HG02571 (cell line): ENCODE results near the gene XXYLT1.
"Not testable (repeated sequence)": the region's sequence is repeated elsewhere in the genome, so short reads cannot be mapped to it uniquely, and the experiment has no call there.

ENCODE experiments used
- ATAC-seq: cut with Tn5 transposase; IDR thresholded peaks from one replicate; pipeline ENCODE4 v1.9.1; 2021; ENCODE audit warnings: mild to moderate bottlenecking, moderate library complexity; ENCODE audit not compliant: unreplicated experiment

XXYLT1 gene

GRCh38 chr3:195187609-195188425, 83.1 kb downstream of the XXYLT1 start:
- no peak for ATAC-seq

DNA sequence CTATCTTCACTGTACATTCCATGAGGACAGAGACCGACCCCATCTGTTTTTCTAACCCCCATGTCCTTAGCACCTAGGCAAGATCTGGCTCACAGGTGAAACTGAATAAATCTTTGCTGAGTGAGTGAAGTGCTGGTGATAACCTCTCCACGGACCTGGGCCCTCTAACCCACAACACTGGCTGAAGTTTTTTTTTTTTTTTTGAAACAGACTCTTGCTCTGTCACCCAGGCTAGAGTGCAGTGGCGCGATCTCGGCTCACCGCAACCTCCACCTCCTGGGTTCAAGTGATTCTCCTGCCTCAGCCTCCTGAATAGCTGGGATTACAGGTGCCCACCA, 84.3 kb downstream of the XXYLT1 start:
- not testable (repeated sequence) for ATAC-seq

GRCh38 chr3:195186041-195186709, 84.8 kb downstream of the XXYLT1 start:
- no peak for ATAC-seq

GRCh38 chr3:195185583-195185982, 85.4 kb downstream of the XXYLT1 start:
- ATAC-seq = no peak

GRCh38 chr3:195184716-195185421, 86.1 kb downstream of the XXYLT1 start:
- ATAC-seq = no peak

DNA sequence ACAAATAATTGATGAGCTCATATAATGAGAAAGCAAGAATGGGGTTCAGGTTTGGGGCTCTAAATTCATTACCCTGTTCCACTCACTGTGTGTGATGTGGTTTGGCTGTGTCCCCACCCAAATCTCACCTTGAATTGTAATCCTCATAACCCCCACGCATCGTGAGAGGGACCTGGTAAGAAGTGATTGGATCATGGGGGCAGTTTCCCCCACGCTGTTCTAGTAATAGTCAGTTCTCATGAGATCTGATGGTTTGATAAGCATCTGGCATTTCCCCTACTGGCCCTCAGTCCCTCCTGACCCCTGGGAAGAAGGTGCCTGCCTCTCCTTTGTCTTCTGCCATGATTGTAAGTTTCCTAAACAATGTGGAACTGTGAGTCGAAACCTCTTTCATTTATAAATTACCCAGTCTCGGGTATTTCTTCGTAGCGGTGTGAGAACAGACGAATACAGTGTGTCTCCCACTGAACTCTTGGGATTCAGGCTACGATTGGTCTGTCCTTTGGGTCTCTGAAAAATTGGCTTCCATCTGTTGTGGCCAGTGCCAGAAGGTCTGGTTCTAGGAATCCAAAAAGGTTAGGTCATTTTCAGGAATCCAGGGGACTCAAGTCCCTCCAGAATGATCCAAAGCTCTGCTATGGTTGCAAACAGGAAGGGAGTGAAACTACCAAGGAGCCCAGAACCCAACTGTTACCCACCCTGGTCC, 87.7 kb downstream of the XXYLT1 start:
- ATAC-seq = no peak

DNA sequence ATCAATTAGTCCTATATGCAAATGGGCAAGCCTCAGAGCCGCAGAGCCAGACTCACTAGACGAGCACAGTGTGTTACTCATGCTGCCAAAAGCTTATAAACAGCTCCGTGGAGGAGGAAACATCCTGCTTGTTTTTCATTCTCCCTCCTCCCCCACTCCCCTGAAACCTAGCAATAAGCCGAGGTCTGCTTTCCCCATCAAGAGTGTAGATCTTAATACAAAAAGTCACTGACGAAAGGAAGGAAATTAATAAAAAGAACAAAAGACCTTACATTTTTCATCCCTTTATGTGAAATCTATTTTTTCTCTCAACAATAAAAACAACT, 88.5 kb downstream of the XXYLT1 start:
- no peak for ATAC-seq

GRCh38 chr3:195181741-195182469, 89.1 kb downstream of the XXYLT1 start:
- ATAC-seq = no peak

DNA sequence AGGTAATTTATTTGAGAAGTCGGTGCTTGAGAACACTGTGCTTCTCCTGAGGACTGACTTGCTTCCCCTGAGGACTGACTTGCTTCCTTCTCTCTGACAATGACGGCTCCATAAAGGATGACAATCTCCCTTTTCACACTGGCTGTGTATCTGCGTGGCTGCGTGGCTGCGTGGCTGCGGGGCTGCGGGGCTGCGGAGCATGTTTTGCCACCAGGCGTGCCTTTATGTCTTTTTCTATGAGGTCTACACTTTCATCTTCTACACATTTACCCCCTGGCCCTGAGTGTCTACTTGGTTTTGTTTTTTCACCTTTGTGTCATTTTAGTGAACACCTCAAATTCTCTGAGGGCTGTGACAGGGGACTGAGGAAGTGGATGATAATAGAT, 89.9 kb downstream of the XXYLT1 start:
- ATAC-seq = no peak

DNA sequence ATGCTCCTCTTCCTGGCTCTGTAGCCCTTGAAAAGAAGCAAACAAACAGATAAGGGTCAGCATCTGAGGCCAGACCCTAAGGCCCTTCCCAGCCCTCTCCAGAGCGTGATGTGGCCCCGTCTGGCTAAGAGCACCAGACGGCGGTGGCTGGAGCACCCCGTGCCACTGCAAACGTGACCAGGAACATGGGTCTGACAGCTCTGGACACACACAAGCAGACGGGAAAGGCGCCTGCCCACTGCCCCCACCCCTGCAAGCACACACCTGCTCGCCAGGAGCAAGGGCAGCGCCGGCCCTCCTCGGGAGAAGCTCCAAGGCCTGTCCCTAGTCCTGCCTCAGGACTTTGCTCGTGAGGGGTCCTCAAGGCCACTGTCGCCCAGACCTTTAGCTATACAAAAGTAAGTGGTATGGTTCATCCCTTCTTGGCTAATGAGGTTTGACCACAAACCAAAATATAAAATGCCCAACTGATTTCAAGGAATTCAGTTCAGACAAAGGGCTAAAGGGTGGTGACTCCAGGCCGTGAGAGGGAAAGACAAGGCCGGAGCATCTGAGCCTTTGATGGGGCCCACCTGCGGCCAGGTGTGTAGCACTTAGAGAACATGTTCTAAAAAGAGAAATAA, 90.4 kb downstream of the XXYLT1 start:
- ATAC-seq = no peak

- no peak for ATAC-seq
These were observed 91.0 kb downstream of the XXYLT1 start for GRCh38 chr3:195179776-195180489.

- no peak for ATAC-seq
These were observed 92.6 kb downstream of the XXYLT1 start for GRCh38 chr3:195178124-195178910.

- no peak for ATAC-seq
These were observed 93.4 kb downstream of the XXYLT1 start for GRCh38 chr3:195177422-195178123.

- no peak for ATAC-seq
These were observed 94.2 kb downstream of the XXYLT1 start for GRCh38 chr3:195176776-195177175.

DNA sequence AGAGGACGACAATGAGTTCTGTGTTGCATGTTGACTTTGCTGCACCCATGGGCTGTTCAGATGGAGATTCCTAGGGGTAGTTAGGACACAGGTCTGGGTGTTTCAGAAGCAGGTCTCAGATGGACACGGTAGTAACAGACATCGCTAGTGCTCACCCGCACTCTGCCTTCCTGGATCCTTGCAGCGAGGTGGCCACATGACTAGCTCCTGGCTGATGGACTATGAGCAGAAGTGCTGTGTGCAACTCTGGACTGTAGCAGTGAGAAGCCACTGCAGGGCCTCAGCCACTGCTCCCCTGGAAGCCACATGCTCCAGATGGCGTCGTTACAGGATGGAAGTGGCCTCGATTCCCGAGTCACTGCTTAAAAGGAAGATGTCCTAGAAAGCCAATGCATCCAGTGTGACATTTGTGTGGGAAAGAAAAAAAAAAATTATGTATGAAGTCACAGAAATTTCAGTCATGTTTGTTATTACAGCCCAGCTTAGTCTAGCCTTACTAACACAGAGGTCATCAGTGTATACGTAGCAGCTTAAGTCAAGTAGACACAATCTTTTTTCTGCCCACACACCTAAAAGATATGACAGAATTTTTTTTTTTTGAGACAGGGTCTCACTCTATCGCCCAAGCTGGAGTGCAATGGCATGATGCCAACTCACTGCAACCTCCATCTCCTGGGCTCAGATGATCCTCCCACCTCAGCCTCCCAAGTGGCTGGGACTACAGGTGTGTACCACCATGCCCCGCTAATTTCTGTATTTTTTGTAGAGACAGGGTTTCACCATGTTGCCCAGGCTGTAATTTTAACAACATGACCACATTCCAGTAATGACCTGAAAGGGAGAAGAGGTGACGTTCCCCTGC, 95.3 kb downstream of the XXYLT1 start:
- no peak for ATAC-seq

GRCh38 chr3:195175076-195175475, 95.9 kb downstream of the XXYLT1 start:
- no peak for ATAC-seq

DNA sequence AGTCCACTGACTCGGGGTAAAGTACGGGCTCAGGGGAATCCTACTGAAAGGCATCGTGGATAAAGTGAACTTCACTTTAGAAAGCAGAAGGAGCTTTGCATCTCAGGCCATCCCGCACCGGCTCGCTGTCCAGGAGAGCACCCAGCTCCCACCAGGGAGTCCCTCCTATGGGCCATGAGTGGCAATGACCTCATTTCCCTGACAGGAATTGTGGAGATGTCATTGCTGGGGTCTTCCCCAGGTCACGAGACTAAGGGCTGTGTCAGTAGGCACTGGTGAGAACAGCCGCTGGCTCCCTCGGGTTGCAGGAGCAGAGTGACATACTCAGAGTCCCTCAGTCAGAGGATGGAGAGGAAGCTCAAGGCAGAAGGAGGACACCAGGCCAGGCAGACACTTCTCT, 97.3 kb downstream of the XXYLT1 start:
- no peak for ATAC-seq
